Subcutaneous abdominal adipose tissue (tissue), 5 donors: ENCODE measurements around the gene COL4A2.

Source experiments
- H3K27ac ChIP-seq: one replicate; pipeline ENCODE4 v1.7.0; 2013; ENCODE audit warnings: low read depth, mild to moderate bottlenecking, inconsistent platforms, low read length, moderate library complexity
- H3K27me3 ChIP-seq, 5 donors: one replicate each; pipeline ENCODE4 v1.7.0; 2013; ENCODE audit warnings: low read length in 5 of 5, inconsistent platforms in 1 of 5; ENCODE audit not compliant: control insufficient read depth in 5 of 5, insufficient read depth in 4 of 5
- H3K36me3 ChIP-seq, 5 donors: one replicate each; pipeline ENCODE4 v1.7.0; 2013; ENCODE audit warnings: low read length in 5 of 5; ENCODE audit not compliant: control insufficient read depth in 5 of 5, insufficient read depth in 5 of 5
- H3K4me1 ChIP-seq, 5 donors: one replicate each; pipeline ENCODE4 v1.7.0; 2013; ENCODE audit warnings: low read length in 5 of 5, mild to moderate bottlenecking in 3 of 5, moderate library complexity in 1 of 5; ENCODE audit not compliant: control insufficient read depth in 5 of 5, insufficient read depth in 5 of 5
- H3K4me3 ChIP-seq, 5 donors: one replicate each; pipeline ENCODE4 v1.7.0; 2013; ENCODE audit warnings: low read length in 5 of 5, low read depth in 1 of 5
- H3K9ac ChIP-seq, 5 donors: one replicate each; pipeline ENCODE4 v1.7.0; 2013; ENCODE audit warnings: low read length in 5 of 5, mild to moderate bottlenecking in 4 of 5, moderate library complexity in 3 of 5
- H3K9me3 ChIP-seq, 5 donors: one replicate each; pipeline ENCODE4 v1.7.0; 2013; ENCODE audit warnings: low read length in 5 of 5; ENCODE audit not compliant: control insufficient read depth in 5 of 5
- donor health status: healthy.
- donor health status: healthy.
- donor health status: healthy.
- donor health status: healthy.
- donor health status: healthy.

Gene COL4A2

DNA sequence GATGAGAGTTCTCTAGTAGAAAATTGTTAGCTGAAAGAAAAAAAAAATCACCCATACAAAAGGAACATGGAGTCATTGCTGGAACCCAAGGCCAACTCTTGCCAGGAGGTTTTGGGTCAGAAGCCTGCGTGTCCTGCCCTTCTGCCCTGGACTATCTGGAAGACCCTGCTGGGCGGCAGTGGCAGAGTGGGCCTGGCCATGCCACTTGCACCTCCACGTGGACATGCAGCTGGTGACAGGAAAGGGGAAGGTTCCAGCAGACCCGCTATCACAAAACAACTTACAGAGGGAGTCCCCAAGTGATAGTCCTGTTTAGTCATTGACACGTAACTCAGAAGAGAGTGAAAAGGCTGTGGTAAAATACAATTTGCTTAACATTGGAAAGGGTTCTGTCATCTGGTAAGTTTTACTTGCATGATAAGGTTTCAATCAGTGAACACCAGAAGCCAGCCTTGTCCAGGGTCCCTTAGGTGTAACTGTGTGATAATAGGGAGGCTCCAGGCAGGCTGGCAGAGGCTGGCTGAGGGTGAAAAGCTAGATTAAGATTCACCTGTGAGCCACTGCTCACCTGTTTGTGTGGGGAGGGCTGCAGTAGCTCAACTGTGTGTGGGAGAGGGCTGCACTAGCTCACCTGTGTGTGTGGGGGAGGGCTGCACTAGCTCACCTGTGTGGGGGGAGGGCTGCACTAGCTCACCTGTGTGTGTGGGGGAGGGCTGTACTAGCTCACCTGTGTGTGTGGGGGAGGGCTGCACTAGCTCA, 47.8 kb downstream of the COL4A2 start:
- Histone ChIP-seq H3K9me3 (no peaks in the 10 kb centered on the region), H3K36me3 (peaks cover 4 to 32% (median 21%) of the 10 kb centered on the region in 5 donors), H3K9ac (no peak overlapping the region), H3K27ac (peak overlapping the region; percentile 61), H3K27me3 (no peaks in the 10 kb centered on the region), H3K4me1 (peaks cover 3 to 32% (median 23%) of the 10 kb centered on the region in 5 donors), H3K4me3 (no peak overlapping the region)

GRCh38 chr13:110356362-110356761, 49.3 kb downstream of the COL4A2 start:
- Histone ChIP-seq H3K36me3 (peaks cover 4 to 41% (median 24%) of the 10 kb centered on the region in 5 donors), H3K4me1 (peaks cover 4 to 37% (median 28%) of the 10 kb centered on the region in 5 donors), H3K9me3 (no peaks in the 10 kb centered on the region), H3K9ac (no peak overlapping the region), H3K27me3 (no peaks in the 10 kb centered on the region), H3K4me3 (no peak overlapping the region), H3K27ac (peak overlapping the region; percentile 33)

- Histone ChIP-seq H3K27ac (no peak overlapping the region), H3K36me3 (peaks cover 4 to 46% (median 24%) of the 10 kb centered on the region in 5 donors), H3K9ac (no peak overlapping the region), H3K4me1 (peaks cover 13 to 43% (median 32%) of the 10 kb centered on the region in 5 donors), H3K9me3 (no peaks in the 10 kb centered on the region), H3K4me3 (no peak overlapping the region), H3K27me3 (no peaks in the 10 kb centered on the region)
Measured at GRCh38 chr13:110358381-110358780, 51.3 kb downstream of the COL4A2 start.

DNA sequence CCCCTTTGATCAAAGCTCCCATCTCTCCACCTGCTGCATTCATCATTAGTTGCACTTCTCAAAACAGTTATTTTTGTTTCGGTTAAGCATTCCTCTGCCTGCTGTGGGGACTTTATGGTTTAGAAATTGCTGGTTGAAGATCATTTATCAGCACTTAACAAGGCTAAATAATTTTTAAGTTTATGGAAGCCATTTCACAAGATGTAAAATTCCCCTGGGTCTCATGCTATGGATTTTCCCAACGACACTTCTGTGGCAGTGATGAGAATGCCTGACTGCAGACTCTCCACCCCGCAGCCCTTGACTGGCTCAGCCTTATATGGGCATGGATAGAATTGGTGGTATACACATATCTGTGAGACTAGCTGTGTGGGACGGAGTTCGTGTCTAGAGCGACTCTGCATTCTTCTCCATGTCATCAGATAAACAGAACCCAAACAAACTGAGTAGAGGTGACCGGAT, 52.8 kb downstream of the COL4A2 start:
- Histone ChIP-seq H3K9me3 (no peaks in the 10 kb centered on the region), H3K27ac (peak overlapping the region; percentile 82), H3K4me3 (no peak overlapping the region), H3K27me3 (no peaks in the 10 kb centered on the region), H3K4me1 (peaks cover 13 to 42% (median 37%) of the 10 kb centered on the region in 5 donors), H3K9ac (no peak overlapping the region), H3K36me3 (peaks cover 4 to 47% (median 23%) of the 10 kb centered on the region in 5 donors)

- Histone ChIP-seq H3K9me3 (no peaks in the 10 kb centered on the region), H3K4me3 (no peak overlapping the region), H3K4me1 (peaks cover 13 to 42% (median 38%) of the 10 kb centered on the region in 5 donors), H3K27ac (peak overlapping the region; percentile 82), H3K27me3 (no peaks in the 10 kb centered on the region), H3K36me3 (peaks cover 4 to 50% (median 20%) of the 10 kb centered on the region in 5 donors), H3K9ac (no peak overlapping the region)
Measured at GRCh38 chr13:110360598-110360997, 53.5 kb downstream of the COL4A2 start.

DNA sequence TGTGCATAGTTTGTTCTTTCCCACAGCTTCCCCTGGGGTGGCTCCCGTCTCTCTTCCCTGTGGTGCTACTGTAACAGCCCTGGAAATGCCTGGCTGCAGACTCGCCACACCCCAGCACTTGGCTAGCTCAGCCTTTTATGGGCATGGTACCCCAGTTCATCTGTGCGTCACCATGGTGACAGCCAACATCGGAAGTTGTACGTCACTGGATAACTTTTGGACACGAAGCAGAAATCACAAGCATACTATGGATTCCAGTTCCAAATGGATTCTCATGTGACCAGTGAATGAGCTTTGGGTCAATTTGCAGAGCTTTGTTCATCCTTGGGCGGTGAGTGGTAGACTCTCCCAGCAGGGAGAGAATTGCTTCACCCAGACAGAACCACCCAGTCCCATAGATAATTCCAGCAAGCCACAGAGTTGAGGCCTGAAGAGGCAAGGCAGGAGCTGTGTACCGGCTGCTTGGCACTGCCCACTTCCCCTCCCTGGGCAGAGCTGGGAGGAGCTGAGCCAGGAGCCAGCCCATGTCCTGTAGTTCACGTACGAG, 54.4 kb downstream of the COL4A2 start:
- H3K36me3 ChIP-seq: peaks cover 9 to 54% (median 20%) of the 10 kb centered on the region in 5 donors
- H3K4me1 ChIP-seq: peaks cover 13 to 42% (median 38%) of the 10 kb centered on the region in 5 donors
- H3K27me3 ChIP-seq: no peaks in the 10 kb centered on the region
- H3K4me3 ChIP-seq: no peak overlapping the region
- H3K9me3 ChIP-seq: no peaks in the 10 kb centered on the region
- peak overlapping the region; percentile 90 for H3K27ac ChIP-seq
- peak overlapping the region in 1 of 5 donors; percentile 57 for H3K9ac ChIP-seq

DNA sequence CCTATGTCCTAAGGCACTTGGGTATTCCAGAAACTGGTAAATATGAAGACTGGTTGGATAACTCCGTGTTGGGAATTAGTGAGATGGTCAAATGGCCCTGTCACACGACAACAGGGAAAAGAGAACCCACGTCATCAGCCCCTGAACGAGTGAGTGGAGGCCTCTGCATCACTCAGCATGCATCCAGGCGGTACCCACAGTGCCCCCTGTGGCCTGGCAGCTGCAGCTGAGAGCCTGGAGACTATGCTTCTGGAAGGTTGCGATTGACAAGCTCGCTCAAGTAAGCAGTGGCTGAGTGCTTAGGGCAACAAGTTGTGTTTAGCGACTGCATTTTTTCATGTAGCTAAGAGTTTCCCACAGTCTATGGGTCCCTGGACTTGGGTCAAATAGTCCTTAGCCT, 55.9 kb downstream of the COL4A2 start:
- no peak overlapping the region for H3K4me3 ChIP-seq
- H3K36me3 ChIP-seq: peaks cover 10 to 56% (median 19%) of the 10 kb centered on the region in 5 donors
- peak overlapping the region; percentile 90 for H3K27ac ChIP-seq
- peaks cover 13 to 42% (median 38%) of the 10 kb centered on the region in 5 donors for H3K4me1 ChIP-seq
- no peaks in the 10 kb centered on the region for H3K27me3 ChIP-seq
- peak overlapping the region in 1 of 5 donors; percentile 10 for H3K9ac ChIP-seq
- no peaks in the 10 kb centered on the region for H3K9me3 ChIP-seq

DNA sequence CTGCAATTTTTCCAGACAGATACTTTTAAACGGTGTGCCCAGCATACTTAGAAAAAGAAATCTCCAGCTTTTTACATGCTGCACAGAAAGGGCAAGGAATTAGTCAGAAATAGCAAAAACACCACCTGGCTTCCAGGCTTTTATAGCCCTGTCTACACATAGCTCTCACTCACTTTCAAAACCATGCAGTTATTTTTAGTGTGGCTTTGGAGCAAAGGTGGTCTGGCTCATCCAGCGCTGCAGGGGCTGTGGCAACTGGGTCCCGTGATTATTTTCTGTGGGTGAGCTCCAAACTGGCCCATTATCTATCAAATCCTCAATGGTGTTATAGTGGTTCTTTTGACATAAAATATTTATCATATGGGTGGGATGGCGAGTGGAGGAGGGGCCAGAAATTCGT, 57.0 kb downstream of the COL4A2 start:
- Histone ChIP-seq H3K4me1 (peaks cover 13 to 42% (median 38%) of the 10 kb centered on the region in 5 donors), H3K27me3 (no peaks in the 10 kb centered on the region), H3K9me3 (no peaks in the 10 kb centered on the region), H3K27ac (peak overlapping the region; percentile 90), H3K36me3 (peaks cover 4 to 47% (median 12%) of the 10 kb centered on the region in 5 donors), H3K4me3 (no peak overlapping the region), H3K9ac (no peak overlapping the region)

DNA sequence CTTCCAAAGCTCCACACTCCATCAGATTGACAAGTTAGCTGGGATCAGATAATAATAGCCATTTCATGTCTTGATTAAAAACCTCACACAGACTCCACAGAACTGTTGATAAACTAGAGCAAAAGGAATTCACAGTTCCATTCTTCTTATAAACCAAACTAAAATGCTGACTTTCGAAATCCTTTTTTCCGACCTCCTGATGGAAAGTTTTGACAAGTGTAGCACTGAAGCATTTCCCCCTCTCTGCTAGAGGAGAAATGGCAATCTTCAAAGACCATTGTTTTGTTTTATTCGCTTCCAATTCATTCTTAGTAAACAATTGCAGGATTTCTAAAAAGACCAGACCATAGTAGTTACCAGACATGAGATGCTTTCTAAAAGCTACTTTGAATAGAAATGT, 58.8 kb downstream of the COL4A2 start:
- Histone ChIP-seq H3K4me3 (no peak overlapping the region), H3K9me3 (no peaks in the 10 kb centered on the region), H3K9ac (no peak overlapping the region), H3K36me3 (peaks cover 0 to 30% (median 6%) of the 10 kb centered on the region in 5 donors), H3K4me1 (peaks cover 11 to 39% (median 31%) of the 10 kb centered on the region in 5 donors), H3K27ac (peak overlapping the region; percentile 69), H3K27me3 (no peaks in the 10 kb centered on the region)

- Histone ChIP-seq H3K4me1 (peaks cover 6 to 38% (median 24%) of the 10 kb centered on the region in 5 donors), H3K36me3 (peaks cover 0 to 30% (median 6%) of the 10 kb centered on the region in 5 donors), H3K27ac (peak overlapping the region; percentile 69)
Measured at GRCh38 chr13:110366733-110367132, 59.6 kb downstream of the COL4A2 start.

More at GRCh38 chr13:110366733-110367132, 59.6 kb downstream of the COL4A2 start:
- no peak overlapping the region for H3K4me3 ChIP-seq
- no peaks in the 10 kb centered on the region for H3K27me3 ChIP-seq
- no peaks in the 10 kb centered on the region for H3K9me3 ChIP-seq
- H3K9ac ChIP-seq: no peak overlapping the region
